H1 (cell line): ENCODE data around the gene NFKBIZ. TPM values are rescaled to one million over a fixed set of nuclear protein-coding genes. Genes with fewer than 3 reads are reported as not detected.

Experiments used
- CTCF ChIA-PET: fragments of 300-600 bp; sonication (Branson Sonifier 250); formaldehyde crosslinking; loops from one replicate; lab custom pipeline; 2021; ENCODE audit not compliant: partially characterized antibody; lab: Charles Lee
- POLR2A ChIA-PET: fragments of 300-600 bp; sonication (Branson Sonifier 250); formaldehyde crosslinking; loops from one replicate; lab custom pipeline; 2021; ENCODE audit warnings: inconsistent platforms; ENCODE audit not compliant: partially characterized antibody; lab: Charles Lee
- DNase-seq, 2 experiments: peaks; one replicate each; pipeline versions ENCODE4 v3.0.0 to v3.0.0-alpha.2; 2010 to 2022; ENCODE audit warnings: low spot score in 2 of 2, low read depth in 1 of 2, mixed read lengths in 1 of 2
- FAIRE-seq: peaks from 2 replicates; lab custom pipeline; 2011; peaks lifted over from hg19 to GRCh38; lab: Jason Lieb, UNC
- H2AFZ ChIP-seq: 2 replicates; pipeline ENCODE4 v1.8.1; 2012; ENCODE audit warnings: low read length, inconsistent platforms
- H2AK5ac ChIP-seq: 2 replicates; pipeline ENCODE4 v1.6.1; 2013; ENCODE audit warnings: low read depth, low read length
- H2BK120ac ChIP-seq: replicated peaks from 2 replicates; pipeline ENCODE3; 2013; ENCODE audit warnings: low read depth, low read length, inconsistent platforms
- H2BK12ac ChIP-seq: 2 replicates; pipeline ENCODE4 v1.6.1; 2013; ENCODE audit warnings: low read depth, low read length
- H2BK15ac ChIP-seq: 2 replicates; pipeline ENCODE4 v1.6.1; 2013; ENCODE audit warnings: low read length
- H2BK20ac ChIP-seq: 2 replicates; pipeline ENCODE4 v1.6.1; 2013; ENCODE audit warnings: low read length
- H2BK5ac ChIP-seq: 2 replicates; pipeline ENCODE4 v1.6.1; 2013; ENCODE audit warnings: low read depth, low read length
- H3K14ac ChIP-seq: 2 replicates; pipeline ENCODE4 v1.6.1; 2013; ENCODE audit warnings: inconsistent platforms; ENCODE audit not compliant: insufficient read length
- H3K18ac ChIP-seq: 2 replicates; pipeline ENCODE4 v1.6.1; 2013; ENCODE audit warnings: low read length; ENCODE audit errors: extremely low read depth
- H3K23ac ChIP-seq: 2 replicates; pipeline ENCODE4 v1.6.1; 2013; ENCODE audit warnings: inconsistent platforms; ENCODE audit not compliant: insufficient read length
- H3K23me2 ChIP-seq: 2 replicates; pipeline ENCODE4 v1.6.1; 2013; ENCODE audit warnings: low read depth, low read length
- H3K27ac ChIP-seq: 2 replicates; pipeline ENCODE4 v1.6.1; 2011; ENCODE audit warnings: low read depth, low read length, inconsistent platforms
- H3K27me3 ChIP-seq, 4 experiments: replicated peaks in 1 of 4; 1 replicate in 1 of 4; 2 replicates in 3 of 4; pipeline versions ENCODE4 v1.6.1 to v1.8.1; 2011 to 2013; ENCODE audit warnings: low read length in 3 of 4, mild to moderate bottlenecking in 3 of 4, inconsistent platforms in 2 of 4, mixed read lengths in 2 of 4, moderate library complexity in 1 of 4; ENCODE audit not compliant: control insufficient read depth in 3 of 4, insufficient read depth in 3 of 4; ENCODE audit errors: extremely low read depth in 1 of 4
- H3K36me3 ChIP-seq, 4 experiments: 2 replicates each; pipeline versions ENCODE4 v1.6.1 to v1.8.1; 2011 to 2013; ENCODE audit warnings: mild to moderate bottlenecking in 4 of 4, low read length in 3 of 4, moderate library complexity in 2 of 4, control low read depth in 1 of 4, inconsistent platforms in 1 of 4; ENCODE audit not compliant: insufficient read depth in 4 of 4, control insufficient read depth in 2 of 4
- H3K4ac ChIP-seq: replicated peaks from 2 replicates; pipeline ENCODE3; 2013; ENCODE audit warnings: low read length, low read depth, mixed read lengths, inconsistent platforms; ENCODE audit not compliant: insufficient read length
- H3K4me1 ChIP-seq, 4 experiments: replicated peaks in 1 of 4; 1 replicate in 1 of 4; 2 replicates in 3 of 4; pipeline versions ENCODE4 v1.6.1 to v1.8.1; 2011 to 2013; ENCODE audit warnings: low read length in 3 of 4, inconsistent platforms in 2 of 4, mixed read lengths in 1 of 4; ENCODE audit not compliant: insufficient read depth in 4 of 4, control insufficient read depth in 3 of 4
- H3K4me2 ChIP-seq, 2 experiments: 2 replicates each; pipeline versions ENCODE4 v1.6.1 to v1.8.1; 2011 to 2013; ENCODE audit warnings: low read depth in 2 of 2, low read length in 2 of 2, control low read depth in 1 of 2, inconsistent platforms in 1 of 2, mild to moderate bottlenecking in 1 of 2; ENCODE audit not compliant: insufficient read depth in 1 of 2
- H3K4me3 ChIP-seq, 4 experiments: fragments of 200-600, 300-600 bp in 1 of 4; sonication (generic), shearing (Covaris generic), sonication (Bioruptor Twin) in 1 of 4; 2 replicates each; pipeline versions ENCODE4 v1.5.1 to v1.8.1; 2011 to 2016; ENCODE audit warnings: low read length in 4 of 4, low read depth in 3 of 4, control low read depth in 2 of 4, inconsistent platforms in 2 of 4, mild to moderate bottlenecking in 2 of 4, mixed read lengths in 1 of 4, moderate library complexity in 1 of 4; ENCODE audit not compliant: insufficient read depth in 2 of 4; ENCODE audit errors: extremely low read depth in 1 of 4
- H3K56ac ChIP-seq: replicated peaks from 2 replicates; pipeline ENCODE3; 2013; ENCODE audit warnings: low read depth, mild to moderate bottlenecking, mixed read lengths, low read length, inconsistent platforms; ENCODE audit not compliant: insufficient read length
- H3K79me1 ChIP-seq: 2 replicates; pipeline ENCODE4 v1.6.1; 2013; ENCODE audit warnings: low read depth, low read length, control low read depth
- H3K79me2 ChIP-seq, 2 experiments: 2 replicates each; pipeline versions ENCODE4 v1.6.1 to v1.8.1; 2012 to 2013; ENCODE audit warnings: low read length in 2 of 2, mild to moderate bottlenecking in 2 of 2, inconsistent platforms in 1 of 2; ENCODE audit not compliant: insufficient read depth in 2 of 2, control insufficient read depth in 1 of 2
- H3K9ac ChIP-seq, 4 experiments: replicated peaks in 1 of 4; 1 replicate in 1 of 4; 2 replicates in 3 of 4; pipeline versions ENCODE4 v1.6.1 to v1.8.1; 2011 to 2013; ENCODE audit warnings: low read depth in 3 of 4, low read length in 3 of 4, control low read depth in 2 of 4, mild to moderate bottlenecking in 2 of 4, moderate library complexity in 2 of 4, inconsistent platforms in 1 of 4; ENCODE audit errors: extremely low read depth in 1 of 4
- H3K9me3 ChIP-seq, 2 experiments: 2 replicates each; pipeline versions ENCODE4 v1.6.1 to v1.8.1; 2012 to 2013; ENCODE audit warnings: mild to moderate bottlenecking in 2 of 2, moderate library complexity in 2 of 2, control low read depth in 1 of 2, inconsistent platforms in 1 of 2, low read depth in 1 of 2, low read length in 1 of 2, mixed read lengths in 1 of 2; ENCODE audit not compliant: insufficient read depth in 2 of 2
- H4K20me1 ChIP-seq, 2 experiments: replicated peaks in 1 of 2; 2 replicates each; pipeline versions ENCODE3 to v1.8.1; 2011 to 2013; ENCODE audit warnings: inconsistent platforms in 2 of 2, low read length in 2 of 2, mild to moderate bottlenecking in 1 of 2; ENCODE audit not compliant: insufficient read depth in 2 of 2, control insufficient read depth in 1 of 2
- H4K5ac ChIP-seq: 2 replicates; pipeline ENCODE4 v1.6.1; 2013; ENCODE audit warnings: low read length, low read depth, mixed read lengths, inconsistent platforms; ENCODE audit not compliant: insufficient read length
- H4K8ac ChIP-seq: 2 replicates; pipeline ENCODE4 v1.8.0; 2013; ENCODE audit warnings: mild to moderate bottlenecking, moderate library complexity, low read length, inconsistent platforms; ENCODE audit not compliant: insufficient read depth; ENCODE audit errors: extremely low read depth
- H4K91ac ChIP-seq: replicated peaks from 2 replicates; pipeline ENCODE3; 2013; ENCODE audit warnings: low read length, mixed read lengths, inconsistent platforms; ENCODE audit not compliant: insufficient read length
- CEBPB ChIP-seq: IDR thresholded peaks from 2 replicates; pipeline ENCODE4 v1.6.1; 2012; ENCODE audit warnings: low read depth, low read length
- EP300 ChIP-seq, 2 experiments: IDR thresholded peaks; 1 replicate in 1 of 2; 2 replicates in 1 of 2; pipeline ENCODE4 v1.6.1; 2011 to 2012; ENCODE audit warnings: low read depth in 2 of 2, low read length in 2 of 2, mild to moderate bottlenecking in 2 of 2, borderline replicate concordance in 1 of 2, inconsistent platforms in 1 of 2, moderate library complexity in 1 of 2
- POU5F1 ChIP-seq: IDR thresholded peaks from 2 replicates; pipeline ENCODE4 v1.6.1; 2011; ENCODE audit warnings: low read depth, mild to moderate bottlenecking, low read length, moderate library complexity
- RXRA ChIP-seq: IDR thresholded peaks from 2 replicates; pipeline ENCODE4 v1.6.1; 2011; ENCODE audit warnings: low read depth, mild to moderate bottlenecking, low read length, moderate library complexity; ENCODE audit not compliant: insufficient read depth
- WGBS, 2 experiments: shearing (Covaris generic) in 1 of 2; methylation state at CpG; one replicate each; pipeline versions ENCODE4 v1.1.6 to v1.1.7; 2013 to 2015; ENCODE audit warnings: low lambda C conversion rate in 2 of 2, mixed read lengths in 2 of 2, inconsistent platforms in 1 of 2, low coverage in 1 of 2, missing lambda C conversion rate in 1 of 2; ENCODE audit not compliant: insufficient replicate concordance in 2 of 2, insufficient coverage in 1 of 2, insufficient read length in 1 of 2; ENCODE audit errors: extremely low coverage in 1 of 2, missing lambda C conversion rate in 1 of 2; 5-methylcytosine and 5-hydroxymethylcytosine counted together
- polyA plus RNA-seq, 7 experiments: library from polyadenylated mRNA; depleted of rRNA in 3 of 7; stranded (reverse) in 5 of 7; unstranded in 2 of 7; fragments of >200 nt in 5 of 7; fragments of 200-250 nt in 2 of 7; gene quantifications; 1 replicate in 5 of 7; 2 replicates in 1 of 7; 4 replicates in 1 of 7; pipeline versions ENCODE4 v1.2.1 to v1.2.3, GENCODE V29; 2011 to 2013; ENCODE audit warnings: missing spikeins in 2 of 7, mixed read lengths in 2 of 7
- total RNA-seq: library from RNA; stranded (reverse); fragmentation: NEBNext Ultra II Directional; extraction: Animal tissue kit (Norgen Biotek cat#: 25700); gene quantifications from 2 replicates; pipeline ENCODE4 v1.2.1, GENCODE V29; 2021
- TF ChIP-seq, protein P1 (sequence below): IDR thresholded peaks from 2 replicates; pipeline ENCODE4 v1.6.1; 2012; ENCODE audit warnings: low read length, inconsistent platforms

Gene NFKBIZ
- total and polyA plus RNA-seq, 2 of the 8 experiments (the other 6 are each of a cell fraction or from before 2014, with no cell fraction given), result 7.2 to 24.5 TPM

DNA sequence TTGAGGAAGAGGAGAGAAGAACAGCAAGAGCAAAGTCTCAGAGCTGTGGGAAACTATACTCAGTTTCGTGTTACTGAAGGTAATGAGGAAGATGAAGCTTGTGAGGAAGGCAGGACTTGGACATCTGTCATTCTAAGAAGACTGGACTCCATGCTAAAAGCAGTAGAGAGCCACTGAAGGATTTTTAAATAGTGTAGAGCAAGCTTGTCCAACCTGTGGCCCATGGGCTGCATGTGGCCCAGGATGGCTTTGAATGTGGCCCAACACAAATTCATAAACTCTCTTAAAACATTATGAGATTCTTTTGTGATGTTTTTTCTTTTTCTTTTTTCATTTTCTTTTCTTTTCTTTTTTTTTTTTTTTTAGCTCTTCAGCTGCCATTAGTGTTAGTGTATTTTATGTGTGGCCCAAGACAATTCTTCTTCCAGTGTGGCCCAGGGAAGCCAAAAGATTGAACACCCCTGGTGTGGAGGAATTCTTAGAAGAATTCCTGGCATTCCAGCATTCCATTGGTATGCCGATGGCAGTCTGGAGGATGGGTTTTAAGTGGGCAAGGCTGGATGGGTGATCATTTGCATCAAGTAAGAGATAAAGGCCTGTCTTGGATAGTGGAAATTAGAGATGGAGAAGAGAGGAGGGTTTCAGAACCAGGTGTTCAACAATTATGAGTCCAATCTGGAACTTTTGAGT, 6.9 kb upstream of the NFKBIZ start:
- peaks cover 3 to 13% (median 8%) of the 10 kb centered on the region in 4 experiments; a peak in 5 of 7 replicates for H3K4me1 ChIP-seq
- H3K4me2 ChIP-seq, result peak overlapping the region; percentile 40 to 54
- peak; percentile 95 for FAIRE-seq
- TF ChIP-seq EP300 (IDR thresholded peaks at IDR 0.05; ENCODE audit: borderline replicate concordance in 1 of 2, low read depth in 2 of 2, low read length in 2 of 2) (peak in 1 of 2 experiments; percentile 90; a peak in 1 of 3 replicates), RXRA (0 out of 2 replicates have a peak, but pooled peaks have one; percentile 10), CEBPB (no peak), POU5F1 (peak; percentile 17; the same call in 1 of the 2 replicates)
- TF ChIP-seq, protein P1, sequence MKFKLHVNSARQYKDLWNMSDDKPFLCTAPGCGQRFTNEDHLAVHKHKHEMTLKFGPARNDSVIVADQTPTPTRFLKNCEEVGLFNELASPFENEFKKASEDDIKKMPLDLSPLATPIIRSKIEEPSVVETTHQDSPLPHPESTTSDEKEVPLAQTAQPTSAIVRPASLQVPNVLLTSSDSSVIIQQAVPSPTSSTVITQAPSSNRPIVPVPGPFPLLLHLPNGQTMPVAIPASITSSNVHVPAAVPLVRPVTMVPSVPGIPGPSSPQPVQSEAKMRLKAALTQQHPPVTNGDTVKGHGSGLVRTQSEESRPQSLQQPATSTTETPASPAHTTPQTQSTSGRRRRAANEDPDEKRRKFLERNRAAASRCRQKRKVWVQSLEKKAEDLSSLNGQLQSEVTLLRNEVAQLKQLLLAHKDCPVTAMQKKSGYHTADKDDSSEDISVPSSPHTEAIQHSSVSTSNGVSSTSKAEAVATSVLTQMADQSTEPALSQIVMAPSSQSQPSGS, result peak; percentile 65; the same call in 1 of the 2 replicates

More for the DNA sequence above, 6.9 kb upstream of the NFKBIZ start:
- Histone ChIP-seq H4K20me1 (no peaks in the 10 kb centered on the region), H4K5ac (peak overlapping the region; percentile 79), H3K23ac (no peak overlapping the region), H2AFZ (no peak overlapping the region), H3K27ac (peak overlapping the region; percentile 83), H4K91ac (peak overlapping the region; percentile 95), H2BK5ac (peak overlapping the region; percentile 100), H3K36me3 (no peaks in the 10 kb centered on the region), H2BK20ac (peak overlapping the region; percentile 97), H3K4me3 (no peak overlapping the region; a peak in 1 of 8 replicates), H3K27me3 (no peaks in the 10 kb centered on the region), H3K18ac (peak overlapping the region; percentile 99), H2BK12ac (peak overlapping the region; percentile 99), H3K9me3 (no peaks in the 10 kb centered on the region), H3K9ac (no peak overlapping the region), H3K23me2 (no peaks in the 10 kb centered on the region; the same call in 1 of the 2 replicates), H3K79me2 (no peaks in the 10 kb centered on the region), H3K79me1 (no peaks in the 10 kb centered on the region), H2AK5ac (peak overlapping the region; percentile 100), H3K14ac (no peak overlapping the region), H2BK15ac (no peak overlapping the region; the same call in 1 of the 2 replicates), H2BK120ac (peak overlapping the region; percentile 94), H4K8ac (no peak overlapping the region), H3K4ac (no peak overlapping the region), H3K56ac (peak overlapping the region; percentile 51)
- ChIA-PET CTCF (interaction anchor here (0.6 to 3.3 kb wide), 6 partner anchors 10 to 415 kb away, joined by 3 to 12 read pairs (median 4); no protein-coding TSS in a partner anchor), POLR2A (interaction anchor here (1.6 to 2.2 kb wide), 5 partner anchors 8 to 21 kb away, joined by 4 to 13 read pairs (median 6); no protein-coding TSS in a partner anchor)
- peak; percentile 52 to 87 for DNase-seq
- WGBS, 2 experiments, result 31% methylated on average over 2 of the region's 2 CpGs; no CpG with 5 or more reads in 1 of the 2 experiments
